Suprapubic skin (tissue), 3 donors: ENCODE data around the gene RGP1.

Source experiments
- CTCF ChIP-seq, 2 donors: fragments of 200-600 bp in 1 of 2; fragments of 450-650 bp in 1 of 2; sonication (generic) in 1 of 2; IDR thresholded peaks; one replicate each; pipeline ENCODE4 v1.5.1; 2016 to 2019; ENCODE audit warnings: antibody characterized with exemption in 2 of 2, mild to moderate bottlenecking in 1 of 2, moderate library complexity in 1 of 2
- EP300 ChIP-seq: sonication (generic); formaldehyde crosslinking; IDR thresholded peaks from one replicate; pipeline ENCODE4 v1.6.1; 2017; ENCODE audit warnings: antibody characterized with exemption

GRCh38 chr9:35771075-35771433, 22.0 kb downstream of the RGP1 start:
- TF ChIP-seq CTCF (IDR thresholded peaks at IDR 0.05) (no peak), EP300 (no peak)
